Activated CD4-positive, alpha-beta T cell treated with anti-CD3 and anti-CD28 coated beads for 48 hours (primary cell): ENCODE results near the gene DOCK6.

Experiments
- DNase-seq: peaks from one replicate; pipeline ENCODE4 v3.0.0-alpha.2; 2020

The DOCK6 gene

GRCh38 chr19:11273296-11273695 is 11.0 kb upstream of the DOCK6 start:
- DNase-seq = no peak

- no peak for DNase-seq
Observed at GRCh38 chr19:11269408-11269807, 7.1 kb upstream of the DOCK6 start.

GRCh38 chr19:11268783-11269267 is 6.5 kb upstream of the DOCK6 start:
- no peak for DNase-seq

GRCh38 chr19:11267316-11268085 is 5.2 kb upstream of the DOCK6 start:
- DNase-seq = no peak

- no peak for DNase-seq
Observed at GRCh38 chr19:11265785-11266236, 3.5 kb upstream of the DOCK6 start.

GRCh38 chr19:11265177-11265784 is 3.0 kb upstream of the DOCK6 start:
- no peak for DNase-seq

GRCh38 chr19:11264452-11265176 is 2.3 kb upstream of the DOCK6 start:
- DNase-seq = no peak

GRCh38 chr19:11263726-11264125 is 1.4 kb upstream of the DOCK6 start:
- DNase-seq = no peak

- DNase-seq = no peak
Observed at GRCh38 chr19:11261431-11261970, 823 bp downstream of the DOCK6 start.

GRCh38 chr19:11260996-11261395 is 1.3 kb downstream of the DOCK6 start:
- no peak for DNase-seq

- no peak for DNase-seq
Observed at GRCh38 chr19:11257846-11258380, 4.4 kb downstream of the DOCK6 start.

GRCh38 chr19:11256189-11256588 is 6.1 kb downstream of the DOCK6 start:
- DNase-seq = no peak

- DNase-seq = no peak
Observed at GRCh38 chr19:11254666-11255065, 7.7 kb downstream of the DOCK6 start.

GRCh38 chr19:11252665-11253355 is 9.5 kb downstream of the DOCK6 start:
- DNase-seq = no peak

GRCh38 chr19:11251650-11252314 is 10.5 kb downstream of the DOCK6 start:
- no peak for DNase-seq

GRCh38 chr19:11251217-11251616 is 11.1 kb downstream of the DOCK6 start:
- no peak for DNase-seq

- DNase-seq = no peak
Observed at GRCh38 chr19:11248852-11249251, 13.5 kb downstream of the DOCK6 start.

GRCh38 chr19:11247934-11248333 is 14.4 kb downstream of the DOCK6 start:
- DNase-seq = no peak

GRCh38 chr19:11247391-11247790 is 14.9 kb downstream of the DOCK6 start:
- no peak for DNase-seq

- DNase-seq = no peak
Observed at GRCh38 chr19:11246941-11247340, 15.4 kb downstream of the DOCK6 start.

- DNase-seq = no peak
Observed at GRCh38 chr19:11244846-11245589, 17.3 kb downstream of the DOCK6 start.
